D721Med (cell line): ENCODE results near the gene DGKI.
"Not testable (repeated sequence)": the region's sequence is repeated elsewhere in the genome, so short reads cannot be mapped to it uniquely, and the experiment has no call there.

Experiments used
- DNase-seq: peaks from one replicate; pipeline ENCODE4 v3.0.0; 2011; ENCODE audit warnings: low spot score; ENCODE audit not compliant: insufficient read length
- FAIRE-seq: peaks from 2 replicates; lab custom pipeline; 2011; peaks lifted over from hg19 to GRCh38; lab: Jason Lieb, UNC
- TF ChIP-seq, protein P1 (sequence below): IDR thresholded peaks from 2 replicates; pipeline ENCODE4 v1.5.1; 2012; ENCODE audit warnings: mild to moderate bottlenecking, control low read depth; ENCODE audit not compliant: insufficient read depth; ENCODE audit errors: missing control alignments

DGKI gene

DNA sequence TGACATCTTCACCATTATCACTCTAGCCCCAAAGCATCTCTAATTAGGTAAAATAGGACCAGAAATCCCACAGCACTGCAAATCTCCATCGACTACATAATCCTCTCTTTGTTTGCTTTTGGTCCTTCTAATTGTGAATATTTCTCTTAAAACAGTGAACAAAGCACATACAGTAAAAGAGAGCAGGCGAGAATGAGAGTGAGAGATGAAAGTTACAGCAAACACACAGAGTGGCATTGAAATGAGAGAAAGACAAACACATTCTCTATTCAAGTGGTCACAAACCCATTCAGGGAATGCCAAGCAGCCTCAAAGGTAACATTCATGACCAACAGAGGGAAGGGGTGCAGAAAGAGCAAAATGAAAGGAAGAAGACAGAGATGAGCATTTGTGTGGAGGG, 393.4 kb downstream of the DGKI start:
- FAIRE-seq (no peak), DNase-seq (no peak)
- TF ChIP-seq, protein P1, sequence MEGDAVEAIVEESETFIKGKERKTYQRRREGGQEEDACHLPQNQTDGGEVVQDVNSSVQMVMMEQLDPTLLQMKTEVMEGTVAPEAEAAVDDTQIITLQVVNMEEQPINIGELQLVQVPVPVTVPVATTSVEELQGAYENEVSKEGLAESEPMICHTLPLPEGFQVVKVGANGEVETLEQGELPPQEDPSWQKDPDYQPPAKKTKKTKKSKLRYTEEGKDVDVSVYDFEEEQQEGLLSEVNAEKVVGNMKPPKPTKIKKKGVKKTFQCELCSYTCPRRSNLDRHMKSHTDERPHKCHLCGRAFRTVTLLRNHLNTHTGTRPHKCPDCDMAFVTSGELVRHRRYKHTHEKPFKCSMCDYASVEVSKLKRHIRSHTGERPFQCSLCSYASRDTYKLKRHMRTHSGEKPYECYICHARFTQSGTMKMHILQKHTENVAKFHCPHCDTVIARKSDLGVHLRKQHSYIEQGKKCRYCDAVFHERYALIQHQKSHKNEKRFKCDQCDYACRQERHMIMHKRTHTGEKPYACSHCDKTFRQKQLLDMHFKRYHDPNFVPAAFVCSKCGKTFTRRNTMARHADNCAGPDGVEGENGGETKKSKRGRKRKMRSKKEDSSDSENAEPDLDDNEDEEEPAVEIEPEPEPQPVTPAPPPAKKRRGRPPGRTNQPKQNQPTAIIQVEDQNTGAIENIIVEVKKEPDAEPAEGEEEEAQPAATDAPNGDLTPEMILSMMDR = no peak

DNA sequence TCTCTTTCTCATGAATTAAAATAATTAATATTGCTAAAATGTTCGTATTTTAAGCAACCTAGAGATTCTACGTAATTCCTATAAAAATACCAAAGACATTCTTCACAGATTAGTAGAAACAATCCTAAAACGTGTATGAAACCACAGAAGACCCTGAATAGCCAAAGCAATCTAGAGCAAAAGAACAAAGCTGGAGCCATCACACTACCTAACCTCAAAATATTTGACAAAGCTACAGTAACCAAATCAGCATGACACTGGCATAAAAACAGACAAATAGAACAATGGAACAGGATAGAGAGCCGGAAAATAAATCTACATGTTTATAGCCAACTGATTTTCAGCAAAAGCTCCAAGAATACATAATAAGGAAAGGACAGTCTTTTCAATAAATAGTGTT, 397.8 kb downstream of the DGKI start:
- FAIRE-seq = no peak
- TF ChIP-seq, protein P1 = no peak
- DNase-seq = no peak

DNA sequence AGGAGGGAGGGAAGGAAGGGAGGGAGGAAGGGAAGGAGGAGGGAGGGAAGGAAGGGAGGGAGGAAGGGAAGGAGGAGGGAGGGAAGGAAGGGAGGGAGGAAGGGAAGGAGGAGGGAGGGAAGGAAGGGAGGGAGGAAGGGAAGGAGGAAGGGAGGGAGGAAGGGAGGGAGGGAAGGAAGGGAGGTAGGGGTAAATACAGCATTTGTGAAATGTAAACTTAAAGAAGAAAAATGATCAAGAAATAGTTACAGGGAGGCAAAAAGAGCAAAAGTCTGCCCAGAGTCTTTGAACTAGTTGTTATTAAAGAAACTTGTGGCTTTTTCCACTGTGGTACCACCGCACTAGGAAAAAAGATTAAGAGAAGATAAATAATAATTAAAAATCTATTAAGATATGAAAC, 398.2 kb downstream of the DGKI start:
- not testable (repeated sequence) for FAIRE-seq, DNase-seq

DNA sequence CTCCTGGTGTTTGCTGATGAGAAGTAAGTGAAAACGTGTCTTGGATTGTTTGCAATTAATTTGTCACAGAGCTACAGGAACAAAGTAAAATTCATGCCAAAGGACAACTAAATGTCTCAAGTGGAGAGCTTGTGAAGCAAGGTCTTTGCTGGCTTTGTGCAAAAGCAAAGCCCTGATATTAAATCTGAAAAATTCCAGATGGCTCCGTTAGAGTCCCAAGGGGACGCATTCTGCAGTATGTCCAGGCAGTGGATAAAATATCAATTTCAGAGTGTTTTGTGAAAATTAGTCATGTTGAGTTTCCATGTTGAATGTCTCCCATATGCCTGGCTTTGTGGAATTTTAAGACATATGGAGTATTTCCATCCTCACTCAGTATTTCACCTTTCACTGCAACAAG, 400.7 kb downstream of the DGKI start:
- FAIRE-seq = no peak
- DNase-seq = no peak
- TF ChIP-seq, protein P1 = no peak

DNA sequence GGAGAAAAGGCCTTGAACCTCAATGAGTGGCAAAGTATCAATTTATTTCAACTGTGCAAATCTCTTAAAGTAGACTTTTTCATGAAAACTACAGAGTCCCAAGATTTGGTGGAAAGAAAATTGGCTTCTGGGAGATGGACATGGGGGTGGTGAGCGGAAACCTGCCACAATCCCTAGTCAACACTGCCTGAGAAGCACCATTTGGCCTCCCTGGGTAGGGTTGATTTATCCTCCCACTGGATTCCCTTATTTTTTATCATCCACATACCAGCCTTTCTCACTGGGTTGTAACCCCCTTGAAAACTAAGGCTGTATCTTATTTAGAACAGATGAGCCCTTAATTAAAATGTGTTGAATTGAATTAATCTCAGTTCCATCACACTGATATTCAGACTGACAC, 401.5 kb downstream of the DGKI start:
- TF ChIP-seq, protein P1 = no peak
- no peak for DNase-seq
- no peak for FAIRE-seq

DNA sequence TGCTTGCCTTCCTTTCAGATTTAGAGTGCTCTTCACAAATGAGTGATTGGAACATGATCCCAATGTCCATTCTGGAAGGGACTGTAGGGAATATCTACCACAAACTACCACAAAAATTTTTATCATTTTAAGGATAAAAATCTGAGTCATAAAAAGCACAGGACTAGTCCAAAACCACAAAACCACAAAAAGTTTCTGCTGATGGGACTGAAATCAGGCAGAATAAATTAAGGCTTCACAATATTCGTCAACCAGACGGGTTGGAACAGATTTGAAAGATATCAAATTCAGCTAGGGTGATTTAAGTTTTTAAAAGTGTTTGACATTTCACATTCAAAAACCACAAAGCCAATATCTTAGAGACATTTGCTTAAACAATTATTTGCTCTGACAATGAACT, 403.2 kb downstream of the DGKI start:
- FAIRE-seq = no peak
- TF ChIP-seq, protein P1 = no peak
- DNase-seq = no peak

DNA sequence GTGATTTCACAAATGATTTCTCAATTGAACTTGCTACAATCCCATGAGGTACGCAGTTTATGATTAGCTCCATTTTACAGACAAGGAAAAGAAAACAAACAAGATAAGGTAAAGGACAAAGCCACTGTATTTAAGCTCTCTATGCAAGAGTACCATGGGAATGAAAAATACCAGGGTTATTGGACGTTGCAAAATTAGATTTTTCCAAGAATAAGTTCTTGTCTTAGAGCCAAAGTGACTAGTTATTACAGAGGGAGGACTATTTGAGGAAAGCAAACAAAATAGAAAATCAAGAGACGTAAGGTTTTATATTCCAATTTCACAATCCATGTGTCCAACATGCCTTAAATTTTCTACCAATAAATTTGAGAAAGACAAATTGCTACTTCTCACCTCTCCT, 405.3 kb downstream of the DGKI start:
- FAIRE-seq = no peak
- DNase-seq = no peak
- TF ChIP-seq, protein P1 = no peak
